ENCODE data around the gene SERPINH1.

- TF ChIP-seq SUZ12 (IDR thresholded peaks at IDR 0.05; ENCODE audit: extremely low read depth, insufficient read depth, insufficient read length) = no peak
- no peak for TF ChIP-seq YY1 (IDR thresholded peaks at IDR 0.05; ENCODE audit: insufficient read depth, insufficient read length)
- no peak for TF ChIP-seq ZNF274 (IDR thresholded peaks at IDR 0.05; ENCODE audit: low read depth, low read length)
Measured at GRCh38 chr11:75597636-75598035, 35.6 kb downstream of the SERPINH1 start.
